Glutamatergic neuron (in vitro differentiated cells): ENCODE measurements around the gene RBM5. TPM values are rescaled to one million over a fixed set of nuclear protein-coding genes. Genes with fewer than 3 reads are reported as not detected.

ENCODE experiments used
- DNase-seq: peaks from one replicate; pipeline ENCODE4 v3.0.0; 2022
- H3K27ac Mint-ChIP-seq: one replicate; pipeline ENCODE4 v1.8.0; 2020; ENCODE audit warnings: mild to moderate bottlenecking, mixed read lengths, inconsistent platforms; ENCODE audit not compliant: unreplicated experiment
- H3K27me3 Mint-ChIP-seq: one replicate; pipeline ENCODE4 v1.8.0; 2020; ENCODE audit warnings: mild to moderate bottlenecking, moderate library complexity, mixed read lengths, inconsistent platforms; ENCODE audit not compliant: unreplicated experiment
- H3K36me3 Mint-ChIP-seq: one replicate; pipeline ENCODE4 v1.8.0; 2020; ENCODE audit warnings: mild to moderate bottlenecking, mixed read lengths, inconsistent platforms; ENCODE audit not compliant: unreplicated experiment
- H3K4me1 Mint-ChIP-seq: one replicate; pipeline ENCODE4 v1.8.0; 2020; ENCODE audit warnings: mild to moderate bottlenecking, low read depth, mixed read lengths, inconsistent platforms; ENCODE audit not compliant: unreplicated experiment
- H3K4me3 Mint-ChIP-seq: one replicate; pipeline ENCODE4 v1.8.0; 2020; ENCODE audit warnings: mild to moderate bottlenecking, mixed read lengths, inconsistent platforms; ENCODE audit not compliant: unreplicated experiment
- H3K9me3 Mint-ChIP-seq: one replicate; pipeline ENCODE4 v1.8.0; 2020; ENCODE audit warnings: mild to moderate bottlenecking, moderate library complexity, mixed read lengths, inconsistent platforms; ENCODE audit not compliant: unreplicated experiment
- CTCF ChIP-seq: fragments of 200-600 bp; sonication (generic); IDR thresholded peaks from one replicate; pipeline ENCODE4 v1.5.0; 2021; ENCODE audit not compliant: partially characterized antibody, unreplicated experiment
- total RNA-seq: library from RNA; stranded (reverse); fragmentation: NEBNext Ultra II Directional; extraction: Animal tissue kit (Norgen Biotek cat#: 25700); gene quantifications from one replicate; pipeline ENCODE4 v1.2.1, GENCODE V29; 2021; ENCODE audit not compliant: unreplicated experiment

RBM5 gene
- total RNA-seq, 1 donor from 2014 or later = 363 TPM

DNA sequence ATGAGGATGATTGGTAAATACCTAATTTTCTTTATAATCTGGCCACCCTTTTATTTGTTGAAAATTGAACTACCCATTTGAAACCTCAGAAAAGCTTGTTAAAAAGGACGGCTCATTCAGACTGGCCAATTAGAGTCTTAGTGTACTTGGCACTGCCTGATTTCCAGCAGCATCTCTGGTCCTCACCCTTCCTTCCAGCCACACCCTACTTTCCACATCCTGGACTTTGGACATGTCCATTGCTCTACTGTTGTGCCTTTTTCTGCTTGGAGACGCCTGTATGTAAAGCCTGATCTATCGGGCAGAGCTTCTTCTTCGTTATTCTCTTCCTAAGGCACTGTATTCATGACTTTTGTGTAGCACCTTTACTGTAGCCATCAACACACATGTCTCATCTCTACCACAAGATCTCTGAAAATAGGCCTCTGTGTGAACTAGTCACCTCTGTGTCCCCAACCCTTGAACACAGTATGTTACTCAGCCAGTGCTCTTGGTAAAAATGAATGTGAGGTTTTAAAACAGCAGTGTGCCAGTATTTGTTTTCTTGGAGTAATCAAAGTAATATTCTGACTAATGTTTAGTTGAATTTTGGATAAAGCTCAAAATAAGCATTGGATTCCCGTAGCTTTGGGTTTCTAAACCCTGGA is 6.8 kb downstream of the RBM5 start:
- peaks cover 11% of the 10 kb centered on the region for H3K36me3 Mint-ChIP-seq
- peaks cover 4% of the 10 kb centered on the region for H3K9me3 Mint-ChIP-seq
- DNase-seq = no peak
- no peak overlapping the region for H3K4me3 Mint-ChIP-seq
- peaks cover 9% of the 10 kb centered on the region for H3K4me1 Mint-ChIP-seq
- no peaks in the 10 kb centered on the region for H3K27me3 Mint-ChIP-seq
- no peak overlapping the region for H3K27ac Mint-ChIP-seq
- TF ChIP-seq CTCF = no peak

GRCh38 chr3:50100386-50100785 is 11.7 kb downstream of the RBM5 start:
- Mint-ChIP-seq H3K36me3 (no peaks in the 10 kb centered on the region), H3K4me1 (no peaks in the 10 kb centered on the region), H3K4me3 (no peak overlapping the region), H3K9me3 (peaks cover 3% of the 10 kb centered on the region), H3K27ac (no peak overlapping the region), H3K27me3 (peaks cover 2% of the 10 kb centered on the region)
- TF ChIP-seq CTCF = no peak
- DNase-seq = no peak

- no peak overlapping the region for H3K27ac Mint-ChIP-seq
- H3K9me3 Mint-ChIP-seq = peaks cover 3% of the 10 kb centered on the region
- H3K4me3 Mint-ChIP-seq = no peak overlapping the region
- no peaks in the 10 kb centered on the region for H3K4me1 Mint-ChIP-seq
- TF ChIP-seq CTCF = no peak
- H3K36me3 Mint-ChIP-seq = no peaks in the 10 kb centered on the region
- DNase-seq = no peak
- H3K27me3 Mint-ChIP-seq = peaks cover 2% of the 10 kb centered on the region
These were observed 12.5 kb downstream of the RBM5 start for GRCh38 chr3:50100956-50101845.

GRCh38 chr3:50102558-50102957 is 13.8 kb downstream of the RBM5 start:
- DNase-seq = no peak
- H3K27me3 Mint-ChIP-seq = peaks cover 2% of the 10 kb centered on the region
- H3K4me3 Mint-ChIP-seq = no peak overlapping the region
- no peaks in the 10 kb centered on the region for H3K36me3 Mint-ChIP-seq
- no peaks in the 10 kb centered on the region for H3K4me1 Mint-ChIP-seq
- TF ChIP-seq CTCF = no peak
- peaks cover 7% of the 10 kb centered on the region for H3K9me3 Mint-ChIP-seq
- H3K27ac Mint-ChIP-seq = no peak overlapping the region

GRCh38 chr3:50111757-50112156 is 23.0 kb downstream of the RBM5 start:
- Mint-ChIP-seq H3K4me1 (no peaks in the 10 kb centered on the region), H3K27me3 (peaks cover 3% of the 10 kb centered on the region), H3K36me3 (peaks cover 6% of the 10 kb centered on the region), H3K9me3 (peaks cover 7% of the 10 kb centered on the region), H3K4me3 (no peak overlapping the region), H3K27ac (no peak overlapping the region)
- no peak for TF ChIP-seq CTCF
- DNase-seq = no peak
